Neural cell (in vitro differentiated cells): Measurements from ENCODE around the gene PCBD1.
"Not testable (repeated sequence)": the region's sequence is repeated elsewhere in the genome, so short reads cannot be mapped to it uniquely, and the experiment has no call there.

Experiments used
- EP300 ChIP-seq: fragments of 450-650 bp; conservative IDR thresholded peaks from 2 replicates; pipeline ENCODE4 v1.6.1; 2014; ENCODE audit warnings: antibody characterized with exemption, mild to moderate bottlenecking, moderate library complexity; ENCODE audit not compliant: poor library complexity, severe bottlenecking
- EZH2 ChIP-seq: fragments of 200-600, 300-800 bp; shearing (Covaris generic), sonication (generic); IDR thresholded peaks from 2 replicates; pipeline ENCODE4 v1.6.1; 2014; ENCODE audit warnings: antibody characterized with exemption, low read length, borderline replicate concordance, mild to moderate bottlenecking; ENCODE audit not compliant: insufficient read depth, poor library complexity, severe bottlenecking
- MXI1 ChIP-seq: fragments of 450-650 bp; conservative IDR thresholded peaks from 2 replicates; pipeline ENCODE4 v1.6.1; 2014; ENCODE audit warnings: antibody characterized with exemption, mild to moderate bottlenecking; ENCODE audit not compliant: poor library complexity, severe bottlenecking
- POLR2AphosphoS5 ChIP-seq: IDR thresholded peaks from 2 replicates; pipeline ENCODE4 v1.6.1; 2012
- RAD21 ChIP-seq: fragments of 450-650 bp; conservative IDR thresholded peaks from 2 replicates; pipeline ENCODE4 v1.6.1; 2014; ENCODE audit warnings: antibody characterized with exemption, mild to moderate bottlenecking, moderate library complexity
- TF ChIP-seq, protein P1 (sequence below): fragments of 450-650 bp; IDR thresholded peaks from 2 replicates; pipeline ENCODE4 v1.5.1; 2014; ENCODE audit warnings: antibody characterized with exemption, mild to moderate bottlenecking, moderate library complexity; ENCODE audit not compliant: poor library complexity, severe bottlenecking
- TF ChIP-seq, protein P2 (sequence below): IDR thresholded peaks from 2 replicates; pipeline ENCODE4 v1.6.1; 2012; ENCODE audit warnings: borderline replicate concordance

DNA sequence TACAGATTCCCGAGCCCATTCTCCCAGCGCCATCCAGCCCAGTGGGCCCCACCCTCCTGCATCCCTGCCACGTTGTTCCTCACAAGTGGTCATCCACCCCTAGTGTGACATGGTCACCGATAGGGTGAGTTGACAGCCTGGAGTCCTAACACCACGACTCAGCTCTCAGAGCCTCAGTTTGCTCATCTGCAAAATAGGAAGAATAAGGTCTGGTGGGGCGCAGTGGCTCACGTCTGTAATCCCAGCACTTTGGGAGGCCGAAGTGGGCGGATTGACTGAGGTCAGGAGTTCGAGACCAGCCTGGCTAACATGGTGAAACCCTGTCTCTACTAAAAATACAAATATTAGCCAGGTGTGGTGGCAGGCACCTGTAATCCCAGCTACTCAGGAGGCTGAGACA is 31.5 kb upstream of the PCBD1 start:
- TF ChIP-seq, protein P1, sequence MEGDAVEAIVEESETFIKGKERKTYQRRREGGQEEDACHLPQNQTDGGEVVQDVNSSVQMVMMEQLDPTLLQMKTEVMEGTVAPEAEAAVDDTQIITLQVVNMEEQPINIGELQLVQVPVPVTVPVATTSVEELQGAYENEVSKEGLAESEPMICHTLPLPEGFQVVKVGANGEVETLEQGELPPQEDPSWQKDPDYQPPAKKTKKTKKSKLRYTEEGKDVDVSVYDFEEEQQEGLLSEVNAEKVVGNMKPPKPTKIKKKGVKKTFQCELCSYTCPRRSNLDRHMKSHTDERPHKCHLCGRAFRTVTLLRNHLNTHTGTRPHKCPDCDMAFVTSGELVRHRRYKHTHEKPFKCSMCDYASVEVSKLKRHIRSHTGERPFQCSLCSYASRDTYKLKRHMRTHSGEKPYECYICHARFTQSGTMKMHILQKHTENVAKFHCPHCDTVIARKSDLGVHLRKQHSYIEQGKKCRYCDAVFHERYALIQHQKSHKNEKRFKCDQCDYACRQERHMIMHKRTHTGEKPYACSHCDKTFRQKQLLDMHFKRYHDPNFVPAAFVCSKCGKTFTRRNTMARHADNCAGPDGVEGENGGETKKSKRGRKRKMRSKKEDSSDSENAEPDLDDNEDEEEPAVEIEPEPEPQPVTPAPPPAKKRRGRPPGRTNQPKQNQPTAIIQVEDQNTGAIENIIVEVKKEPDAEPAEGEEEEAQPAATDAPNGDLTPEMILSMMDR: not testable (repeated sequence)
- TF ChIP-seq RAD21, EZH2, MXI1, EP300, POLR2AphosphoS5: not testable (repeated sequence)
- TF ChIP-seq, protein P2, sequence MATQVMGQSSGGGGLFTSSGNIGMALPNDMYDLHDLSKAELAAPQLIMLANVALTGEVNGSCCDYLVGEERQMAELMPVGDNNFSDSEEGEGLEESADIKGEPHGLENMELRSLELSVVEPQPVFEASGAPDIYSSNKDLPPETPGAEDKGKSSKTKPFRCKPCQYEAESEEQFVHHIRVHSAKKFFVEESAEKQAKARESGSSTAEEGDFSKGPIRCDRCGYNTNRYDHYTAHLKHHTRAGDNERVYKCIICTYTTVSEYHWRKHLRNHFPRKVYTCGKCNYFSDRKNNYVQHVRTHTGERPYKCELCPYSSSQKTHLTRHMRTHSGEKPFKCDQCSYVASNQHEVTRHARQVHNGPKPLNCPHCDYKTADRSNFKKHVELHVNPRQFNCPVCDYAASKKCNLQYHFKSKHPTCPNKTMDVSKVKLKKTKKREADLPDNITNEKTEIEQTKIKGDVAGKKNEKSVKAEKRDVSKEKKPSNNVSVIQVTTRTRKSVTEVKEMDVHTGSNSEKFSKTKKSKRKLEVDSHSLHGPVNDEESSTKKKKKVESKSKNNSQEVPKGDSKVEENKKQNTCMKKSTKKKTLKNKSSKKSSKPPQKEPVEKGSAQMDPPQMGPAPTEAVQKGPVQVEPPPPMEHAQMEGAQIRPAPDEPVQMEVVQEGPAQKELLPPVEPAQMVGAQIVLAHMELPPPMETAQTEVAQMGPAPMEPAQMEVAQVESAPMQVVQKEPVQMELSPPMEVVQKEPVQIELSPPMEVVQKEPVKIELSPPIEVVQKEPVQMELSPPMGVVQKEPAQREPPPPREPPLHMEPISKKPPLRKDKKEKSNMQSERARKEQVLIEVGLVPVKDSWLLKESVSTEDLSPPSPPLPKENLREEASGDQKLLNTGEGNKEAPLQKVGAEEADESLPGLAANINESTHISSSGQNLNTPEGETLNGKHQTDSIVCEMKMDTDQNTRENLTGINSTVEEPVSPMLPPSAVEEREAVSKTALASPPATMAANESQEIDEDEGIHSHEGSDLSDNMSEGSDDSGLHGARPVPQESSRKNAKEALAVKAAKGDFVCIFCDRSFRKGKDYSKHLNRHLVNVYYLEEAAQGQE: not testable (repeated sequence)
